ENCODE measurements around the gene TSHZ1.
A peak's percentile ranks its signal among the peaks of the same experiment; 100 is the strongest.

Gene TSHZ1

GRCh38 chr18:75246721-75247610 lies 36.4 kb downstream of the TSHZ1 start:
- no peak for DNase-seq (ENCODE audit: low read depth)

- DNase-seq (ENCODE audit: low read depth): peak; percentile 25
These were observed 37.2 kb downstream of the TSHZ1 start for GRCh38 chr18:75247611-75248421.

- no peak for DNase-seq (ENCODE audit: low read depth)
These were observed 38.0 kb downstream of the TSHZ1 start for GRCh38 chr18:75248426-75249174.

- no peak for DNase-seq (ENCODE audit: low read depth)
These were observed 38.5 kb downstream of the TSHZ1 start for GRCh38 chr18:75249175-75249518.

GRCh38 chr18:75249672-75250470 lies 39.3 kb downstream of the TSHZ1 start:
- DNase-seq (ENCODE audit: low read depth): no peak

GRCh38 chr18:75250471-75250821 lies 39.8 kb downstream of the TSHZ1 start:
- no peak for DNase-seq (ENCODE audit: low read depth)

GRCh38 chr18:75251466-75251865 lies 40.9 kb downstream of the TSHZ1 start:
- no peak for DNase-seq (ENCODE audit: low read depth)

- DNase-seq (ENCODE audit: low read depth): no peak
These were observed 41.5 kb downstream of the TSHZ1 start for GRCh38 chr18:75252136-75252535.

GRCh38 chr18:75253043-75253442 lies 42.4 kb downstream of the TSHZ1 start:
- DNase-seq (ENCODE audit: low read depth): no peak

GRCh38 chr18:75253784-75254183 lies 43.2 kb downstream of the TSHZ1 start:
- no peak for DNase-seq (ENCODE audit: low read depth)

- DNase-seq (ENCODE audit: low read depth): no peak
These were observed 44.5 kb downstream of the TSHZ1 start for GRCh38 chr18:75255094-75255493.

- no peak for DNase-seq (ENCODE audit: low read depth)
These were observed 45.8 kb downstream of the TSHZ1 start for GRCh38 chr18:75256376-75256775.

- no peak for DNase-seq (ENCODE audit: low read depth)
These were observed 47.0 kb downstream of the TSHZ1 start for GRCh38 chr18:75257605-75258004.

- DNase-seq (ENCODE audit: low read depth): no peak
These were observed 51.0 kb downstream of the TSHZ1 start for GRCh38 chr18:75261430-75262223.

GRCh38 chr18:75262511-75262910 lies 51.9 kb downstream of the TSHZ1 start:
- no peak for DNase-seq (ENCODE audit: low read depth)

- no peak for DNase-seq (ENCODE audit: low read depth)
These were observed 53.6 kb downstream of the TSHZ1 start for GRCh38 chr18:75264195-75264594.

GRCh38 chr18:75264926-75265597 lies 54.5 kb downstream of the TSHZ1 start:
- no peak for DNase-seq (ENCODE audit: low read depth)

- no peak for DNase-seq (ENCODE audit: low read depth)
These were observed 55.3 kb downstream of the TSHZ1 start for GRCh38 chr18:75265872-75266271.

- DNase-seq (ENCODE audit: low read depth): no peak
These were observed 57.2 kb downstream of the TSHZ1 start for GRCh38 chr18:75267643-75268363.

GRCh38 chr18:75268364-75268646 lies 57.7 kb downstream of the TSHZ1 start:
- no peak for DNase-seq (ENCODE audit: low read depth)
